ENCODE results near the gene SCD5. TPM values are rescaled to one million over a fixed set of nuclear protein-coding genes. Genes with fewer than 3 reads are reported as not detected.

The SCD5 gene
- total and polyA plus RNA-seq, 2 experiments from 2014 or later = 0.79 to 1.6 TPM

DNA sequence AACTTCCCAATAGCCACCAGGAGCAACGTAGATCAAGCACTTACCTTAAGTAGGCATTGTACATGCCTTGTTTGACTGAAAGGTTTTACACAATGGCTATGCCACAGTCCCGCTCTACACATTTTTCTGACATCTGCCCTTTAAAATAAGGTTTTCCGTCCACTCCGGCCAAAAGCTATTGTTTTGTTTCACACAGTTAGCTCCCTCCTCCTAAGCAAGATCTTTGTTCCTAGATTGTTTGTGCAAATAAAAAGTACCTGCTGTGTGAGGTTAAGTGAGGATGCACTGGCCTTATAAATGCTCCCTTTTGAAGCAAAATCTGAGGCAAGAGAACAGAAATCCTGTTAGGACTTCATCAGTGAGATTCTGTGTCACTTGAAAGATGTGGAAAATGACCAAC is 11.8 kb downstream of the SCD5 start:
- no peaks in the 10 kb centered on the region; the same call in 2 of the 3 replicates for H3K36me3 Mint-ChIP-seq (ENCODE audit: low read depth)
- H3K4me1 ChIP-seq (ENCODE audit: insufficient read depth) = peaks cover 33% of the 10 kb centered on the region
- H3K36me3 ChIP-seq (ENCODE audit: insufficient read depth) = no peaks in the 10 kb centered on the region
- H3K27ac Mint-ChIP-seq = no peak overlapping the region
- H3K27me3 Mint-ChIP-seq (ENCODE audit: insufficient read depth, low read depth, poor library complexity) = peaks cover 99% of the 10 kb centered on the region
- H3K4me3 Mint-ChIP-seq = no peak overlapping the region
- no peak for TF ChIP-seq ZNF331 (CRISPR knock-in tag; IDR thresholded peaks at IDR 0.05; ENCODE audit: low read depth)
- TF ChIP-seq, protein P1, sequence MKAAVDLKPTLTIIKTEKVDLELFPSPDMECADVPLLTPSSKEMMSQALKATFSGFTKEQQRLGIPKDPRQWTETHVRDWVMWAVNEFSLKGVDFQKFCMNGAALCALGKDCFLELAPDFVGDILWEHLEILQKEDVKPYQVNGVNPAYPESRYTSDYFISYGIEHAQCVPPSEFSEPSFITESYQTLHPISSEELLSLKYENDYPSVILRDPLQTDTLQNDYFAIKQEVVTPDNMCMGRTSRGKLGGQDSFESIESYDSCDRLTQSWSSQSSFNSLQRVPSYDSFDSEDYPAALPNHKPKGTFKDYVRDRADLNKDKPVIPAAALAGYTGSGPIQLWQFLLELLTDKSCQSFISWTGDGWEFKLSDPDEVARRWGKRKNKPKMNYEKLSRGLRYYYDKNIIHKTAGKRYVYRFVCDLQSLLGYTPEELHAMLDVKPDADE (IDR thresholded peaks at IDR 0.05) = no peak
- DNase-seq (ENCODE audit: low spot score) (no peak), ATAC-seq (no peak)
- no peak overlapping the region for H2AFZ ChIP-seq
- H3K9me2 ChIP-seq (ENCODE audit: insufficient read depth) = no peaks in the 10 kb centered on the region
- H3K4me2 ChIP-seq = no peak overlapping the region
- H3K9me3 Mint-ChIP-seq = no peaks in the 10 kb centered on the region; the same call in 1 of the 3 replicates
- no peak overlapping the region for H3K4me3 ChIP-seq
- H3K27ac ChIP-seq (ENCODE audit: low read depth) = no peak overlapping the region
- peaks cover 32% of the 10 kb centered on the region for H3K4me1 Mint-ChIP-seq
- H3F3A ChIP-seq (replicated peaks; ENCODE audit: low read depth) = no peaks in the 10 kb centered on the region
- H3K79me2 ChIP-seq (replicated peaks; ENCODE audit: insufficient read depth) = no peaks in the 10 kb centered on the region
- peaks cover 100% of the 10 kb centered on the region for H3K27me3 ChIP-seq (ENCODE audit: insufficient read depth)
- peaks cover 13% of the 10 kb centered on the region for H4K20me1 ChIP-seq (replicated peaks; ENCODE audit: insufficient read depth)

- Histone ChIP-seq H3K79me2 (replicated peaks; ENCODE audit: insufficient read depth) (no peaks in the 10 kb centered on the region), H3K36me3 (ENCODE audit: insufficient read depth) (no peaks in the 10 kb centered on the region), H3K4me3 (0 out of 2 replicates have a peak overlapping the region, but pooled peaks have one; percentile 7), H3K4me2 (0 out of 2 replicates have a peak overlapping the region, but pooled peaks have one; percentile 22), H2AFZ (no peak overlapping the region), H4K20me1 (replicated peaks; ENCODE audit: insufficient read depth) (peaks cover 13% of the 10 kb centered on the region), H3F3A (replicated peaks; ENCODE audit: low read depth) (no peaks in the 10 kb centered on the region), H3K27ac (ENCODE audit: low read depth) (no peak overlapping the region), H3K27me3 (ENCODE audit: insufficient read depth) (peaks cover 100% of the 10 kb centered on the region), H3K9me2 (ENCODE audit: insufficient read depth) (no peaks in the 10 kb centered on the region), H3K4me1 (ENCODE audit: insufficient read depth) (peaks cover 35% of the 10 kb centered on the region)
- H3K4me1 Mint-ChIP-seq = peaks cover 31% of the 10 kb centered on the region
- peak; percentile 63 for DNase-seq (ENCODE audit: low spot score)
- peak; percentile 25; the same call in 2 of the 3 replicates for ATAC-seq
- H3K27me3 Mint-ChIP-seq (ENCODE audit: insufficient read depth, low read depth, poor library complexity) = peaks cover 96% of the 10 kb centered on the region
- no peaks in the 10 kb centered on the region; the same call in 1 of the 3 replicates for H3K9me3 Mint-ChIP-seq
- H3K36me3 Mint-ChIP-seq (ENCODE audit: low read depth) = no peaks in the 10 kb centered on the region; the same call in 2 of the 3 replicates
- H3K4me3 Mint-ChIP-seq = no peak overlapping the region
- TF ChIP-seq NANOG (IDR thresholded peaks at IDR 0.05; ENCODE audit: borderline replicate concordance) (0 out of 2 replicates have a peak, but pooled peaks have one; percentile 28), POLR2AphosphoS5 (IDR thresholded peaks at IDR 0.05; ENCODE audit: low read depth) (peak; percentile 66), JUNB (IDR thresholded peaks at IDR 0.05; ENCODE audit: unreplicated experiment) (no peak)
- no peak overlapping the region for H3K27ac Mint-ChIP-seq
Observed at GRCh38 chr4:82785611-82786400, 12.8 kb downstream of the SCD5 start.

DNA sequence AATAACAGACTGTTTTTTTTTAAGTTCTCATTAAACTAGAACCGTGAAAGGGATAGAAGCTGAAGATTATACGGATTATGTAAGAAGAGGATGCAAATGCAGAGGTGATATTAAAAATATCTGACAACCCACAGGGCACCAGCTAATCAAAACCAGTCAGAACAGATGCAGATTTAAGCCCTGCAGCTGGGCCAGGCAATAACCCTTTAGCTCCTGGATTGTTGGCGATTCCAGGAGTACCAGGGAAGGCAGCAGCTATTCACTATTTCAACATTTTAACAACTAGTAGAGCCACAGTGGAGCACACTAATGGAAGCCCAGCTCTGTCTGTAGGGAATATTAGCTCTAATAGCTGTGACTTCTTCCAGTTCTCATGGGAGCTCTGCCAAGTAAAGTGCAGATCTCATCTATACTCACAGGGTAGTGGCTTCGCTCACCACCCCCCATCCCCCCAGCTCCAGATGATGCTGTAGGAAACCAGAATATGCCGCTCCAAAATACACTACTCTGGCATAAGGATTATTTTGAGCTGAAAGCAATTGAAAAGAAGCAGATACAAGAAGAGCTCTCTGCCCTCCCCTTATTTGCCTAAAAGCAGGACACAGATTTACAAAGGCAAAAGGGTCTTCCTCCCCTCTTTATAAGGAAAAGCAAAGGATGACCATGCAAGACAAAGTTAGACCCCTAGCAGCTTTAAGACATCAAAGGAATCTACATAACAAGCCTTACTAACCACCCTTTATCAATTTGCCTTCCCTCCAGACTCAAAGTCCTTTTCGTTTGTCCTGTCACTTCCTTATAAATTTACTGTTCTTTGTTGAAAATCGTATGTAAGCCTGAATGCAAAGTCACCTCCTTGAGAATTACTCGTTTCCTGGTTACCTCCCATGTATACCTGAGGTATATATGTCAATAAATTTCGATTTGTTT is 13.7 kb downstream of the SCD5 start:
- DNase-seq (ENCODE audit: low spot score) = peak; percentile 73
- Mint-ChIP-seq H3K4me3 (peak overlapping the region; percentile 28; the same call in 1 of the 3 replicates), H3K36me3 (ENCODE audit: low read depth) (no peaks in the 10 kb centered on the region; the same call in 2 of the 3 replicates), H3K27ac (no peak overlapping the region), H3K4me1 (peaks cover 35% of the 10 kb centered on the region), H3K9me3 (no peaks in the 10 kb centered on the region; the same call in 1 of the 3 replicates), H3K27me3 (ENCODE audit: insufficient read depth, low read depth, poor library complexity) (peaks cover 92% of the 10 kb centered on the region)
- peaks cover 13% of the 10 kb centered on the region for H4K20me1 ChIP-seq (replicated peaks; ENCODE audit: insufficient read depth)
- no peak overlapping the region for H3K27ac ChIP-seq (ENCODE audit: low read depth)
- H3F3A ChIP-seq (replicated peaks; ENCODE audit: low read depth) = no peaks in the 10 kb centered on the region
- H3K36me3 ChIP-seq (ENCODE audit: insufficient read depth) = no peaks in the 10 kb centered on the region
- no peak; the same call in 2 of the 3 replicates for ATAC-seq
- H3K4me1 ChIP-seq (ENCODE audit: insufficient read depth) = peaks cover 35% of the 10 kb centered on the region
- peak overlapping the region; percentile 11; the same call in 1 of the 2 replicates for H3K4me3 ChIP-seq
- peaks cover 100% of the 10 kb centered on the region for H3K27me3 ChIP-seq (ENCODE audit: insufficient read depth)
- H3K79me2 ChIP-seq (replicated peaks; ENCODE audit: insufficient read depth) = no peaks in the 10 kb centered on the region
- H3K4me2 ChIP-seq = peak overlapping the region; percentile 56
- H3K9me2 ChIP-seq (ENCODE audit: insufficient read depth) = no peaks in the 10 kb centered on the region
- no peak overlapping the region for H2AFZ ChIP-seq
- TF ChIP-seq NANOG (IDR thresholded peaks at IDR 0.05; ENCODE audit: borderline replicate concordance) (peak; percentile 13; the same call in 1 of the 2 replicates), EZH2phosphoT487 (IDR thresholded peaks at IDR 0.05; ENCODE audit: unreplicated experiment) (no peak), ZNF331 (CRISPR knock-in tag; IDR thresholded peaks at IDR 0.05; ENCODE audit: low read depth) (no peak), JUNB (IDR thresholded peaks at IDR 0.05; ENCODE audit: unreplicated experiment) (no peak)
- TF ChIP-seq, protein P1 (IDR thresholded peaks at IDR 0.05) = no peak

Data from GM23338 (cell line).